ENCODE measurements around the gene CCNY. TPM values are rescaled to one million over a fixed set of nuclear protein-coding genes. Genes with fewer than 3 reads are reported as not detected.

Gene CCNY
- total and polyA plus RNA-seq, 2 experiments from 2014 or later, result 51.5 to 55.8 TPM

DNA sequence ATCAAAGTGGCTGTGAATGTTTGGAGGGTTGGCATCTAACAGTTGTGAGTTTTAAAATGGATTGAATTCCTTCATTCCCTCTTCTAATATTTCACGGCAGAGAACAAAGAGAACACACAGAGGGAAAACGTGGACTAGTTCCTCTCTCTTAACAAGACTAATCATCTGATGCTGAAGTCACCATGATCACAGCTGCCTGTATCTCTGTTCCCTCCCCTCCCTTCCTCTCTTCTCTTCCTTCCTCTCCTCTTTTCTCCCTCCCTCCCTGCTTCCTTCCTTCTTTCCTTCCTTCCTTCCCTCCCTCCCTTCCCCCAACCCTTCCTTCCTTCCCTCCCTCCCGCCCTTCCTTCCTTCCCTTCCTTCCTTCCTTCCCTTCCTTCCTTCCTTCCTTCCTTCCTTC lies 258.8 kb downstream of the CCNY start:
- H3K9me3 ChIP-seq (ENCODE audit: low read depth), result no peaks in the 10 kb centered on the region
- no peaks in the 10 kb centered on the region for H3K79me2 ChIP-seq
- no peak for TF ChIP-seq EZH2 (IDR thresholded peaks at IDR 0.05; ENCODE audit: borderline replicate concordance)
- no peak for TF ChIP-seq CTCF (IDR thresholded peaks at IDR 0.05; ENCODE audit: poor library complexity)
- TF ChIP-seq EZH2phosphoT487 (IDR thresholded peaks at IDR 0.05; ENCODE audit: low read depth, severe bottlenecking, unreplicated experiment), result no peak
- H3K9me2 ChIP-seq (replicated peaks; ENCODE audit: insufficient read depth), result no peaks in the 10 kb centered on the region
- H3K36me3 ChIP-seq (replicated peaks; ENCODE audit: insufficient read depth, low read depth), result no peaks in the 10 kb centered on the region
- 38% methylated on average over 3 of the region's 3 CpGs for WGBS (ENCODE audit: low lambda C conversion rate, missing lambda C conversion rate)
- H3K4me1 ChIP-seq (ENCODE audit: insufficient read depth), result no peaks in the 10 kb centered on the region
- no peaks in the 10 kb centered on the region for H4K20me1 ChIP-seq (ENCODE audit: insufficient read depth, poor library complexity, severe bottlenecking)
- H3K27ac ChIP-seq, result no peak overlapping the region
- no peak overlapping the region for H2AFZ ChIP-seq
- DNase-seq (ENCODE audit: low spot score), result no peak
- no peak overlapping the region for H3K4me2 ChIP-seq
- no peak overlapping the region for H3K4me3 ChIP-seq
- no peaks in the 10 kb centered on the region for H3K27me3 ChIP-seq

GRCh38 chr10:35598379-35598778 lies 262.1 kb downstream of the CCNY start:
- no peak overlapping the region for H3K4me3 ChIP-seq
- DNase-seq (ENCODE audit: low spot score), result peak; percentile 23
- TF ChIP-seq CTCF (IDR thresholded peaks at IDR 0.05; ENCODE audit: poor library complexity), result peak; percentile 44
- no peak for TF ChIP-seq EZH2phosphoT487 (IDR thresholded peaks at IDR 0.05; ENCODE audit: low read depth, severe bottlenecking, unreplicated experiment)
- no peak for TF ChIP-seq EZH2 (IDR thresholded peaks at IDR 0.05; ENCODE audit: borderline replicate concordance)

GRCh38 chr10:35600193-35600592 lies 263.9 kb downstream of the CCNY start:
- no peak for DNase-seq (ENCODE audit: low spot score)
- Histone ChIP-seq H3K9me3 (ENCODE audit: low read depth) (no peaks in the 10 kb centered on the region), H3K79me2 (no peaks in the 10 kb centered on the region), H4K20me1 (ENCODE audit: insufficient read depth, poor library complexity, severe bottlenecking) (no peaks in the 10 kb centered on the region), H3K27me3 (peaks cover 3% of the 10 kb centered on the region), H3K4me3 (no peak overlapping the region), H3K36me3 (replicated peaks; ENCODE audit: insufficient read depth, low read depth) (no peaks in the 10 kb centered on the region), H3K9me2 (replicated peaks; ENCODE audit: insufficient read depth) (no peaks in the 10 kb centered on the region), H3K4me2 (no peak overlapping the region), H2AFZ (no peak overlapping the region), H3K27ac (no peak overlapping the region), H3K4me1 (ENCODE audit: insufficient read depth) (no peaks in the 10 kb centered on the region)
- WGBS (ENCODE audit: low lambda C conversion rate, missing lambda C conversion rate), result 89% methylated on average over 2 of the region's 2 CpGs
- no peak for TF ChIP-seq EZH2 (IDR thresholded peaks at IDR 0.05; ENCODE audit: borderline replicate concordance)
- no peak for TF ChIP-seq EZH2phosphoT487 (IDR thresholded peaks at IDR 0.05; ENCODE audit: low read depth, severe bottlenecking, unreplicated experiment)

More at GRCh38 chr10:35598379-35598778, 262.1 kb downstream of the CCNY start:
- no peaks in the 10 kb centered on the region for H3K9me3 ChIP-seq (ENCODE audit: low read depth)
- 50% methylated on average over 6 of the region's 6 CpGs for whole genome bisulfite sequencing (ENCODE audit: low lambda C conversion rate, missing lambda C conversion rate)
- no peaks in the 10 kb centered on the region for H3K27me3 ChIP-seq
- no peaks in the 10 kb centered on the region for H3K9me2 ChIP-seq (replicated peaks; ENCODE audit: insufficient read depth)
- H4K20me1 ChIP-seq (ENCODE audit: insufficient read depth, poor library complexity, severe bottlenecking), result no peaks in the 10 kb centered on the region
- H3K4me2 ChIP-seq, result no peak overlapping the region
- H3K79me2 ChIP-seq, result no peaks in the 10 kb centered on the region
- H3K27ac ChIP-seq, result no peak overlapping the region
- no peaks in the 10 kb centered on the region for H3K4me1 ChIP-seq (ENCODE audit: insufficient read depth)
- no peaks in the 10 kb centered on the region for H3K36me3 ChIP-seq (replicated peaks; ENCODE audit: insufficient read depth, low read depth)
- H2AFZ ChIP-seq, result no peak overlapping the region

DNA sequence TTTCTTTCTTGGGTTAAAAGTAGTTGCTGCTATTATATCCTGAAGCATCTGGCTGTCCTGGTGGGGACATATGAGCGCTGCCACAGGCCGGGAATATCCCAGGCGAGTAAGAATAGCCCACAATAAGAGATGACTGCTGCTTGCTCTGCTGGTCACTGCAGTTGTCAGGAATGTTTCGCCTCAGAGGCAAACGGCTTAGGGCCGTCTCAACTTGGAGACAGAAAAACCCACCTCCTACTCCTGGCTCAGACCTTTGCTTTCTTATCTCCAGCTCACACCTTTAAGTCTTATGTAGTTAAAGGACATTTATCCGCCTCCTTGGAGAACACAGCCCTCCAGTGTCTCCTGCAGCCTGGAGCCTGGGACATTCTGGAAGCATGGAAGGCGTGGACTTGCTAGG lies 268.9 kb downstream of the CCNY start, which contains the start of gene GJD4:
Gene GJD4, plus strand, starts transcription at position 151 of the 400 bp plus-strand sequence. Its CDS starts 227 bp downstream, at position 378.
- WGBS (ENCODE audit: low lambda C conversion rate, missing lambda C conversion rate), result 62% methylated on average over 8 of the region's 8 CpGs
- Histone ChIP-seq H3K36me3 (replicated peaks; ENCODE audit: insufficient read depth, low read depth) (no peaks in the 10 kb centered on the region), H3K4me1 (ENCODE audit: insufficient read depth) (no peaks in the 10 kb centered on the region), H3K27me3 (peaks cover 3% of the 10 kb centered on the region), H3K27ac (no peak within 1 kb of the TSS), H3K4me2 (no peak within 1 kb of the TSS), H3K79me2 (no peaks in the 10 kb centered on the region), H3K9me3 (ENCODE audit: low read depth) (no peaks in the 10 kb centered on the region), H3K9me2 (replicated peaks; ENCODE audit: insufficient read depth) (no peaks in the 10 kb centered on the region), H2AFZ (no peak within 1 kb of the TSS), H3K4me3 (no peak within 1 kb of the TSS), H4K20me1 (ENCODE audit: insufficient read depth, poor library complexity, severe bottlenecking) (no peaks in the 10 kb centered on the region)
- no peak for DNase-seq (ENCODE audit: low spot score)
- TF ChIP-seq CTCF (IDR thresholded peaks at IDR 0.05; ENCODE audit: poor library complexity) (no peak), EZH2 (IDR thresholded peaks at IDR 0.05; ENCODE audit: borderline replicate concordance) (no peak), EZH2phosphoT487 (IDR thresholded peaks at IDR 0.05; ENCODE audit: low read depth, severe bottlenecking, unreplicated experiment) (no peak)

All from hepatocyte (in vitro differentiated cells).